PFSK-1 (cell line): ENCODE results near the gene KRT4.

ENCODE experiments used
- FOXP2 ChIP-seq: optimal IDR thresholded peaks from 2 replicates; pipeline ENCODE3; 2011; ENCODE audit warnings: borderline replicate concordance, control low read depth, inconsistent platforms; ENCODE audit not compliant: insufficient read depth; ENCODE audit errors: extremely low read length, extremely low read depth
- POLR2AphosphoS5 ChIP-seq: IDR thresholded peaks from 2 replicates; pipeline ENCODE4 v1.6.1; 2012; ENCODE audit warnings: low read depth, mild to moderate bottlenecking, control low read depth, low read length, moderate library complexity
- REST ChIP-seq, 2 experiments: IDR thresholded peaks; 2 replicates each; pipeline versions ENCODE4 v1.6.1 to v1.8.0; 2011 to 2012; ENCODE audit warnings: low read depth in 2 of 2, low read length in 2 of 2, control low read depth in 1 of 2, inconsistent platforms in 1 of 2, mild to moderate bottlenecking in 1 of 2, moderate library complexity in 1 of 2; ENCODE audit not compliant: insufficient read depth in 1 of 2
- SIN3A ChIP-seq: IDR thresholded peaks from 2 replicates; pipeline ENCODE4 v1.6.1; 2012; ENCODE audit warnings: mild to moderate bottlenecking, low read length, moderate library complexity, borderline replicate concordance; ENCODE audit not compliant: insufficient read depth
- TAF1 ChIP-seq: IDR thresholded peaks from 2 replicates; pipeline ENCODE4 v1.6.1; 2012; ENCODE audit warnings: low read length, control low read depth, borderline replicate concordance; ENCODE audit not compliant: insufficient read depth

Gene KRT4

DNA sequence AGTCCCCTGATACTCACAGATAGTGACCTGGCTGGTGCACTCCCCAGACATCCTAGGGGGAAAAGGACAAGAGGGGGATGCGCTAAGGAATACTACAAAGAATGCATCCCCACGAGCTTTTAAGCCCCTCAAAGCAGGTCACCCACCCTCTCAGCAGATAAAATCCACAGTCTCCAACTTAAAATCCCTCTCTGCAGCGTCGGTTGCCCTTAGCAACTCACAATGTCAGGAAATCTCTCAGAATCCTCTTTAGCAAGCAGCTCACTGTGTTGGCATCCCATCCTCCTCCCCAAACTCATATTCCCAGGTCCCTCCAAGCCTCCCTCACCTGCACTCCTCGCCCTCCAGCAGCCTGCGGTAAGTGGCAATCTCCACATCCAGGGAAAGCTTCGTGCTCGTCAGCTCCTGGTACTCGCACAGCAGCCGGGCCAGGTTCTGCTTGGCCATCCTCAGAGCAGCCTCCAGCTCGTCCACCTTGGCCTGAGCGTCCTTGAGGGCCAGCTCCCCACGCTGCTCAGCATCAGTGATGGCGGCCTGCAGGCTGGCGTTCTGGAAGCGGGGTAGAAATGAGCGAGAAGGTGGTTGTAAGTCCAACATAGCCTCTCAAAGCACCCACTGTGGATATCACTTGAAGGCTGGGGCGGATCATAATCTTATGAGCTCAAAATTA lies 25.7 kb upstream of the KRT4 start:
- TF ChIP-seq REST (IDR thresholded peaks at IDR 0.05; ENCODE audit: insufficient read depth in 1 of 2, low read depth in 2 of 2, low read length in 2 of 2) (no peak), POLR2AphosphoS5 (no peak), SIN3A (no peak), FOXP2 (no peak), TAF1 (no peak)

DNA sequence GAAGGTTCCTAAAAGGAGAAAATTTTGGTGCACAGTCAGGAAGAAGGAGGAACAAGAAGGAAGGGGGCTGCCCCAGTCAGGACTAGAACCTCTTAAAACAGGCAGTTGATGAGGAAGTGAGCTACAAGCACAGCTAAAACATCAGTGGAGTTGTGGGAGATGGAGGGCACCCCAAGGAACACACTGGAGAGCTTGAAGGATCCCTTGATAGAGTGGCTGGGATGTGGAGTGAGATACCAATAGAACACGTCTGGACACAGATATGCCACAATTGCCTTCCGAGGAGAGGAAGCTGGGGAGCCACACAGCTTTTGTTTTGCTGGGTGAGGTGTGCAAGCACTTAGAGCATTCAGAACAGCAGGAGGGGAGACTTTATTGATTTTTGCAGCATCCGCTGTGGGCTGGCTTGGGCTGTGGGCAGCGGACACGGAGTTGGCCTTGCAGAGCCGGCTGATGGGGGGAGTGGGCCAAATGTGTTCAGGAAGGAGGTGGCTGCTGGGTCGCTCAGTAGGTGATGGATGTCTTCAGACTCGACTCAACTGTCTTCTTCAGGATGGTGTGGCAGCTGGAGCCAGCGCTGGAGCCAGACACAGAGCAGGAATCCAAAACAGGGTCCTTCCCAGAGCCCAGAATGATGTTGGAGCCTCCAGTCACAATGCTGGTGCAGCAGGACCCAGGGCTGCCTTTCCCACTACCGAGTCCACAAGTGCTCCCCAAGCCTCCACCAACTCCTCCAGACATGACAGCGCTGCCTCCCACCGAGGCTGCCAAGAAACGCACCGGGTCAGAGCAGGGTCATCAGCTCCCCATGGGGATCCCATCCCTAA lies 24.9 kb upstream of the KRT4 start:
- no peak for TF ChIP-seq POLR2AphosphoS5
- no peak for TF ChIP-seq TAF1
- no peak for TF ChIP-seq REST (IDR thresholded peaks at IDR 0.05; ENCODE audit: insufficient read depth in 1 of 2, low read depth in 2 of 2, low read length in 2 of 2)
- TF ChIP-seq SIN3A = no peak
- no peak for TF ChIP-seq FOXP2

DNA sequence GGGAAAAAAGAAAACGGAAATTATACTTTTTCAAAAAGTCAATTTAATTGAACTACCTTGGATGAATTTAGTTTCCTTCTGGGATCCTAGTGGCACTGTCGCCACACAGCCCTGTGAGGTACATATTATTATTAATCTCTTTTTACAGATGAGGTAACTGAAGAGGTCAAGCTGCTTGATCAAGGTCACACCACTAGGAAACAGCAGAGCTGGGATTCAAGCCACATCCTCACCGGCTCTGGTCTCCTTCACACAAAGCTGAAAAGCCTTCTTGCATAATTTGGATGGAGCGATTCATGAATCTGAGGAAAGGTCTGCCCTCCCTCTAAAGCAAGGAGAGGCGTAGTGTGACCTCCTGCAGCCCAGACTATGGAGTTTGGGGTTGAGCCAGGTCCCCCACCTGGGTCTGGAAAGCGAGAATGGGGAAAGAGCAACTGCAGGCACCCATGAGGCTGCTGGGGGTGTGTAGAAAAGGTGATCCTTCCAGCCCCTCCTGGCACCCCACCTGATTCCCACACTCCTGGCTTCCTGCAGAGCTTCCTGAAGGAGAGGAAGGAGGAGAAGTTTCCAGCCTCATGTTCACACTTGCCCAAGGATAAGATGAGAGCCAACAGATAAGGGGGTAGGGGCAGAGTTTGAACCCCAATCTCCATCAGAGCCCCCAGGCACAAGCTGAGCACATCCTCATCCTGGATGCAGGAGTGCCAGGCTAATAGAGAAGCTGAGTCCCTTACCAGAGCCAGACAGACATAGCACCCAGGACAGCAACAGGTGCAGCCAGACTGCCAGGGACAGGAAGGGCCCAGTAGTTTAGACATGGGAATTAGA lies 24.1 kb upstream of the KRT4 start:
- TF ChIP-seq REST (IDR thresholded peaks at IDR 0.05; ENCODE audit: insufficient read depth in 1 of 2, low read depth in 2 of 2, low read length in 2 of 2) (peak in 1 of 2 experiments; percentile 51; a peak in 1 of 4 replicates), FOXP2 (no peak)

DNA sequence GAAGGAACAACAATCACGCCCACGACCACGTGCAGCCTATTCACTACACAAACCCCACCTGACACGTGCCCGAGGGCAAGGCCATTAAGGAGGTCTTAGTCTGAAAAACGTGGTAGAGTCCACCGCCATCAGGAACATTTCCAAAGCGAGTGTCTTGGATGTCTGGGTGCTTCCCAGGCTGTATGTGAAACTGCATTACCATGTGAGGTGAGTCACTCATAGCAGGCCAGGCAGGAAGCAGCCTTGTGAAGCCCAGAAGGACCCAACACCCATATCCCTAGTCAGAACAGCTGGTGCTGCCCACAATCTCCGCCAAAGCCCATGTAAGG lies 23.5 kb upstream of the KRT4 start:
- no peak for TF ChIP-seq FOXP2
- TF ChIP-seq TAF1 = no peak
- no peak for TF ChIP-seq SIN3A
- no peak for TF ChIP-seq POLR2AphosphoS5
- no peak for TF ChIP-seq REST (IDR thresholded peaks at IDR 0.05; ENCODE audit: insufficient read depth in 1 of 2, low read depth in 2 of 2, low read length in 2 of 2)
